Stimulated activated CD8-positive, alpha-beta memory T cell treated with anti-CD3 and anti-CD28 coated beads, Interleukin-2, amount 100 ng/mL, for 1 hour (primary cell): ENCODE data around the gene CPSF6.
"Not testable (repeated sequence)": the region's sequence is repeated elsewhere in the genome, so short reads cannot be mapped to it uniquely, and the experiment has no call there.

ENCODE experiments used
- DNase-seq, 2 donors: peaks; one replicate each; pipeline ENCODE4 v3.0.0-alpha.2; 2020; ENCODE audit warnings: low read depth in 2 of 2

The CPSF6 gene

DNA sequence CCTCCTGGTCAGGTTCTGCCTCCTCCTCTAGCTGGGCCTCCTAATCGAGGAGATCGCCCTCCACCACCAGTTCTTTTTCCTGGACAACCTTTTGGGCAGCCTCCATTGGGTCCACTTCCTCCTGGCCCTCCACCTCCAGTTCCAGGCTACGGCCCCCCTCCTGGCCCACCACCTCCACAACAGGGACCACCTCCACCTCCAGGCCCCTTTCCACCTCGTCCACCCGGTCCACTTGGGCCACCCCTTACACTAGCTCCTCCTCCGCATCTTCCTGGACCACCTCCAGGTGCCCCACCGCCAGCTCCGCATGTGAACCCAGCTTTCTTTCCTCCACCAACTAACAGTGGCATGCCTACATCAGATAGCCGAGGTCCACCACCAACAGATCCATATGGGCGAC lies 19.3 kb downstream of the CPSF6 start:
- no peak for DNase-seq

DNA sequence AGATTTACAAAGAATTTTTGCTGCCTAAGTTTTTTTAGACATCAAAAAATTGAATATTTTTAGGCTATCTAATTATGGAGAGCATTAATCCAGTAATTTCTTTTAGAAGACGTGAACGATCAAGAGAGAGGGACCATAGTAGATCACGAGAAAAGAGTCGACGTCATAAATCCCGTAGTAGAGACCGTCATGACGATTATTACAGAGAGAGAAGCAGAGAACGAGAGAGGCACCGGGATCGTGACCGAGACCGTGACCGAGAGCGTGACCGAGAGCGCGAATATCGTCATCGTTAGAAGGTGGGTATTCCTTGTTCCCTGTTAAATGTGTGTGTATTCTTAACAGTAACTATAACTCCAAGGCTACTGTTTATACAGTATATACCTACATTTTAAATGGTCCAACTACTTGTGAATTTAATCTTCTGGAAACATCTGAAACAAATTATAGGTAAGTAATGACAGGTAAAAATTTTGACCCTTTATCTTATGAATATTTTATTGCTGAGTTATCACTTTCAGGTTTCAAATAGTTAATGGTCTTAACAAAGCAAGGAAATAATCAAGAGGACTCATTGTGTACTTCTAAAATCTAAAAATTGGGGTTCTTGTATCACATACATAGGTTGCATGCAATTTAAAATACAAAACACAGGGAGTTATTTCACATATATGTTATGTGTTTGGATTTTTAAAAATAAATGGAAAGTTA lies 23.1 kb downstream of the CPSF6 start:
- DNase-seq = no peak

DNA sequence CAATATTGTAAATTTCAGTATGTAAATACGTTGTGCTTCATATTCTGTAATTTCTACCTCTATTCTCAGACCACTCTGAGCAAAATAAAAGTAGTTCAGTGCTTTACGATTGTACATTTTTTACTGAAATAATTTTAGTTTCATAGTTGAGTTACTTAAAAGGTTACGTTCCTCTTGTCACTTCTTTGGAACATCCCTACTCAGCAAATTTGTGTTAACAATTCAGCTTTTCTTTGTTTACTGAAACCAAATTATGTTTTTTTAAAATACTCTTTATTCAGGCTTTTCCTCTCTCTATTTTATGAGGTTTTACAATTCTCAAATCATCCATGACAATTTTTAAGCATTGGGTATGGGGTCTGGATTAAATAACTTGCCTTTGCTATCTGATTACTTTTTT lies 25.8 kb downstream of the CPSF6 start:
- DNase-seq = no peak

DNA sequence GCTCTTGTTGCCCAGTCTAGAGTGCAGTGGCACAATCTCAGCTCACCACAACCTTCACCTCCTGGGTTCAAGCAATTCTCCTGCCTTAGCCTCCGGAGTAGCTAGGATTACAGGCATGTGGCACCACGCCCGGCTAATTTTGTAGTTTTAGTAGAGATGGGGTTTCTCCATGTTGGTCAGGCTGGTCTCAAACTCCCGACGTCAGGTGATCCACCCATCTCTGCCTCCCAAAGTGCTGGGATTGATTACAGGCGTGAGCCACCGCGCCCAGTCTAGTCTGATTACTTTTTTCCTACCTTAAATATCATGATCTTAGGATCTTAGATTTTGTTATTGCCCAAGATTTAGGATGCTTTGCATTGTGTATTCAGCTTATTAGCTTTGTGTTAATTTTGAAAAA lies 26.3 kb downstream of the CPSF6 start:
- DNase-seq = not testable (repeated sequence)

DNA sequence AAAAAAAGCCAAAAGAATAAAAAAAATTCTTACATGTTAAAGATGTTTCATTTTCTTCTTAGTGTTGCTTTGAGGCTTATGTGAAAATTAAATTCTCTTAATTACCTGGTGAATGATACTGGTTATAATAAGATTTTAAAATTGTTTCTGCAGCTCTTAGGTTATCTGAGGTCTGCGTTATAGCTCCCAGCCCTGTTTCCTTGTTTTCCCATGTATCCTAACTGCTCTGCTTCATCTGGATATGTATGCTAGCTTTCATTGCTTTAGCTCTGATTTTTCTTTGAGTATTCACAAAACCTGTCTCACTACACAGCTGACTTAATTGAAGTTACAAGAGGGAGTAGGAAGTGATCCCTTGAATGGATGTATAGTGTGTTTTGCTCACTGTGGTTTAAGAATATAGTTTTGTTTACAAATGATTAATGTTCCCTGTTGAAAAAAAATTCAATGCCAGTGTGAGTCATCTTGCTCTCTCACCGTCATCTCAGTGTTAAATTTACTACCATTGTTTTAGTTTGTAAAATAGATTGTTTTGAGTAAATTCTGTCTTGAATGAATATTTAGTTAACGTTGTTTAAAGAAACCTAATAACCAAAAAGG lies 26.8 kb downstream of the CPSF6 start:
- DNase-seq = no peak

DNA sequence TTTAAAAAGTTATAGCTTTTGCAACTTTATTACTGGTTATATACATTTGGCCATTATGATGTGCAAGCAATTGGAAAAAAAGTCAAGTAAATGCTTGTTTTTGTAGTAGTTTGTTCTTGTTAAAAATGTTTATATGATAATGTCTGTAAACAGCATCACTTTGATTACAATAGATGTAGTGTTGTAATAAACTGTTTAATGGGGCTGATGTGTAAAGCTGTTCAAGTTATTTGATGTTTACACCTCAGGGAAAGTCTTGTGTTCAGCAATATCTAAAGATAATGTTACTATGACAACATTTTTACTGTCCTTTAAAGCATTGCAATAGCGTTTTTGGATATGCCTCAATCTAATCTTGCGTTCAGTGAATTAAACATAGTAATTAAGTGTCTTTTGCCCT lies 30.4 kb downstream of the CPSF6 start:
- DNase-seq = no peak

DNA sequence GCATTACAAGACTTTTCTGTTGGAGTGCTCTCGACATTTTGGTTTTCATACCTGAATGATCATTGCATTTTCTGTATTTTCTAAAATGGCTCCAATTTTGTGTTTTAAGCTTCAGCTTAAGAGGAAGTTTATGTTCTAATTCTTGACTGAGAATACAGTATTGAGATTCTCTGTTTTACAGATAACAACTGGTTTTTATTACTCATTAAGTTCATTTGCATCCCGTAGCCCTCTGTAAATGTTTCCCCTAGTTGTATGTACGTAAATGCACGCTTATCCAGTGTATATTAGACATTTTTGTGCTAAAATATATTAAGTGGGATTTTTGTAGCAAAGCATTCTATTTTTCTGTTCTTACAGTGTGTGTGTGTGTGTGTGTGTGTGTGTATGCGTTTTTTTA lies 33.1 kb downstream of the CPSF6 start:
- no peak for DNase-seq

DNA sequence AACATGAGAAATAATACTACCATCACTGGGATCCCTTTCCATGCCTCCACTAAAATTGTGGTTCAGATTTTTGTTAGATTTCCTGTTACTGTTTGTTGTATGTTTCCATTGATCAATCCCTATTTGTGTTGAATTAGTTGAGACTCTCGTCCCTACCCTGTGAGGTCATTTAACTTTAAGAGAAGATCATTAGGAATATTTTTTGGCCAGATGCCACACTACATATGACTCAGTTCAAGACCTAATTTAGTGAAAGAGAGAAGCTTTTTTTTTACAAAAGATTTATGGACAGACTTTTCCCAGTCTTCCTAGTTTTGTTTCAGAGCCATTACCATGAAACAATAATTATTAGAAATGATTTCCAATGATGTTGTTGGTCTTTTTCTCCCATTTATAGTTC lies 35.5 kb downstream of the CPSF6 start:
- no peak for DNase-seq

DNA sequence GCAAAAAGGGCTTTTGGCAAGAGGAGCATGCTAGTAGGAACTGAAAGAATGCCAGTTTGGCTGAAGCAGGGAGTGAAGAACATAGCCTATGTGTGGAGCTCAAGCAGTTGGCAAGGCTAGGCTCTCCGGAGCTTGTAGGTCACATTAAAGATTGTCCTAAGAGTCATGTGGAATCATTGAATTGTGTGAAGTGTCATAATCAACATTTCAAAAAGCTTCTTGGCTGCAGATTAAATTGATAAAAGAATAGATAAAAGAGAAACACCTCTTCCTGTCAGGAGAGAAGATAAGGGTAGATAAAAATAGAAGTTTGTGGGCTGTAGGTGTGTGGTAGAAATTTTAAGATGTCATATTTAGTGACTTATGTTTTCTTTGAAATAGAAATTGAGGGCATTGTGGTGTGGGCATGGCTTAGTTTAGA lies 36.1 kb downstream of the CPSF6 start:
- DNase-seq = no peak

DNA sequence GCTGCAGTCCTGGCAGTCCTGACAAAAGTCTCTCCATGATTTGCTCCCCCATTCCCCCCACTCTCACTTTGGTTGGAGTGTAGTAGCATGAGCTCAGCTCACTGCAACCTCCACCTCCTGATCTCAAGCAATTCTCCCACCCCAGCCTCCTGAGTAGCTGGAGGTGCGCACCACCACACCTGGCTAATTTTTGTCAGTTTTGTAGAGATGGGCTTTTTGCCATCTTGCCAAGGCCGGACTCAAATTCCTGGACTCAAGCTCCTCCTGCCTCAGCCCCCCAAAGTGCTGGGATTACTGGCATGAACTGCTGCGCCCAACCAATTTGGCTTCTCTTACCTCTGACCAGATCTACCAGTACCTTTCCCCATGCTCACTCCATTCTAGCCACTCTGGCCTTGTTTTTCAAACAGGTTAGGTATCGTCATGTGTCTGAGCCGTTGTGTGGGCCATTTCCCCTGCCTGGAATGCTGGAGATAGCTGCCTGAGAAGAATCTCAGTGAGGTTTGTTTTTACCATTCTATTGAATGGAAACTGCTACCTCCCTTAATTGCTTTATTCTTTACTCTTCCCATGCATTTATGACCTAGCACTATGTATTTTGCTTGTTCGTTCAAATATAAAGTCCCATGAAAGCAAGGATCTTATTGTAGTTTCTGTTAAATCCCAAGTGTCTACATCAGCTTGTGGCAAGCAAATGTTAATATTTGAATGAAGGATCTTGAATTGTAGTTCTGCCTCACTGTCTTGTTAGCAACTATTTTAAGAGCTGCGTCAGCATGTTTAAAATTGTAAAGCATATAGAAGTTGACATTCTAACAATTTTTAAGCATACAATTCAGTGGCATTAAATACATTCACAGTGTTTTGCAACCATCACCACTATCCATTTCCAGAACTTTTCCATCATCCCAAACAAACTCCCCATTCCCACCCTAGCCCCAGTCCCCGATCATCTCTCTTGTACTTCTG lies 39.7 kb downstream of the CPSF6 start:
- no peak for DNase-seq

DNA sequence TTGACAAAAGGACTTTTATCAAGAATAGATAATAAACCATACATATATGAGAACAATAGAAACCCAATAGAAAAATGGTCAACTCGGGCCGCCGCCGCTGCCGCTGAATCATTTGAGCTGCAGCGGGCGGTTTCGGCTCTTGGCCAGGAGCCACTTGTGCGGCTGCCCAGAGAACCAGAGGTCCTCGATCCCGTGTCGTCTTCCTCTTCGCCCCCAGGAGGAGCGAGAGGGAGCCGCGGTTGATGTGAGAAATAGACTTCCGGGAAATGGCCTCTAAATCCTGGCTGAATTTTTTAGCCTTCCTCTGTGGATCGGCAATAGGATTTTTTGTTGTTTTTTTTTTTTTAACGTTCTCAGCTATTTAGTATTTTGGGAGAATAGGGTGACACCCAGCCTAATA lies 44.8 kb downstream of the CPSF6 start:
- DNase-seq = no peak

DNA sequence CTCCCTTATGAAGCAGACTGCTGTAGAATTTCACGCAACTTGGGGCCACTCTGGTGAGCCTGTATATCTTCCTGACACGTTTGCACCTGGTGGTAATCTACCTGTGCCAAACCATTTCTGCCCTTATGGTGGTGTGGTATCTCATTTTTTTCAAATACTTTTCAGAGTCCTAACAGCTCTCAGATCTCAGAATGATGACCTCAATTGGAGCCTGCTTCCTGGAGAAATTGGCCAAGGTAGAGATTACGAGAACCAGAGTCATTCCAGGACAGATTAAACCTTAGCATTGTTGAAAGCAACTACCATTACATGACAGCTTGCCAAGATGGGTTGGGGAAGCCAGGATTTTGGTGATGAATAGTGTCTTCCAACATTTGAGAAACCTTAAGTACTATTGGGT lies 48.2 kb downstream of the CPSF6 start:
- DNase-seq = no peak

DNA sequence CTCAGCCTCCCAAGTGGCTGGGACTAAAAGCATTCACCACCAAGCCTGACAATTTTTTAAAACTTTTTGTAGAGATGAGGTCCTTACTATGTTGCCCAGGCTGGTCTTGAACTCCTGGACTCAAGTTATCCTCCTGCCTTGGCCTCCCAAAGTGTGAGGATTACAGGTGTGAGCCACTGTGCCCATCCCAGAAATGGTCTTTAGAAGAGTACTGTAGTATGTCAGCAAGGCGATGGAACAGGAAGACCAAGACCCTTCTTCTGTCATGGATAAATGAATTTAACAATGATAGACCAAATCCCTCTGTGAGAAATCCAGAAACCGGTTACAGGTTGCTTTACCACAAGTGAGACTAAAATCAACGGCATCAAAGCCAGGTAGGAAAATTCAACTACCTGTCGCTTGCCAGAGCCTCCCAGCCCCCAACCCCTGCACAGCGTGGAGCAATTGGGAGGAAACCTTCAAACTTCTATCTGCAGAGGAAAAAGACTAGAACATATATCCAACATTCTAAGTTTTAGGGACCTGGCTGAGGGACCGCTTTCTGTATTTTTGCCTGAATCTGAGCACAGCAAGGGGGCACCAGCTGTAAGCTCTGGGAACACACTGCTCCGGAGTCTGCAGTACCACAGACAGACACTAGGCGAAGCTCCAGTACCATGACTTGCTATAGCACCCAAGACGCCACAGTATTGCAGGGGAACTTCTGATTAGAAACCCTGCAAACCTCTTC lies 51.3 kb downstream of the CPSF6 start:
- peak; percentile 59 for DNase-seq

DNA sequence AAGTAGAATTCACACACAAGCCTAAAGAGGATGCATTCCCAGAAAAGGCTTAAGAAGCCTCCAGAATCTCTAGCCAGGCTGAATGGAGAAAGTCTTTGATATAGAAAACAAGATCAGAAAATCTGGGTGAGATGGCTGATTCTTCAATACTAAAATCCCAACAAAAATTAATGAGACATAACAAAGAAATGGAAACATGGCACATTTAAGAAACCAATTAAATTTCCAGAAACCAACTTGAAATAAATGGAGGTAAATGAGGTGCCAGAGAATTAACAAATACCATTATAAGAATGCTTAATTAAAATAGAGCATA lies 51.9 kb downstream of the CPSF6 start:
- DNase-seq = no peak

DNA sequence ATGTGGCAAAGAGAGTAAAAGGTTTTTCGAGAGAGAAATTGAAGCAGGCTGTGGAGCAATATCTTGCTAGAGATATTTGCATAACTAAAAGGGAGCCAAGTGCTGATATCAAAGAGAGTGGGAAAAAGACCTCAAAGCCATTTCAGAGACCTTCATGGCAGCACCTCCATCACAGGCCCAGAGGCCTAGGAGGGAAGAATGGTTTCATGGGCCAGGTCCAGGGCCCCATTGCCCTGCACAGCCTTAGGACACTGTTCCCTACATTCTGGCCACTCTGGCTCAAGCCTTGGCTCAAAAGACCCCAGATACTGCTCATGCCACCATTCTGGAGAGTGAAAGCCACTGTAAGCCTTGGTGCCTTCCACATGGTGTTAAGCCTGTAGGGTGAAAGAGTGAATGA lies 58.8 kb downstream of the CPSF6 start:
- no peak for DNase-seq

DNA sequence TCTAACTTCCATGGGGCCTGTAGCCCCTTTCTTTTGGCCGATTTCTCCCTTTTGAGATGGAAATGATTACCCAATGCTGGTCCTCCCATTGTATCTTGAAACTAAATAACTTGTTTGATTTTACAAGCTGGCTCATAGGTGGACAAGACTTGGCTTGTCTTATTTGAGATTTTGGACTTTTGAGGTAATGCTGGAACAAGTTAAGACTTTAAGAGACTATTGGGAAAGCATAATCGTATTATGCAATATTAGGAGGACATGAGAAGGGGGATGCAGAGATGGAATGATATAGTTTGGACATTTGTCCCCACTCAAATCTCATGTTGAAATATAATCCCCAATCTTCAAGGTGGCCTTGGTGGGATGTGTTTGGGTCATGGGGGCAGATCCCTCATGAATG lies 59.6 kb downstream of the CPSF6 start:
- no peak for DNase-seq

DNA sequence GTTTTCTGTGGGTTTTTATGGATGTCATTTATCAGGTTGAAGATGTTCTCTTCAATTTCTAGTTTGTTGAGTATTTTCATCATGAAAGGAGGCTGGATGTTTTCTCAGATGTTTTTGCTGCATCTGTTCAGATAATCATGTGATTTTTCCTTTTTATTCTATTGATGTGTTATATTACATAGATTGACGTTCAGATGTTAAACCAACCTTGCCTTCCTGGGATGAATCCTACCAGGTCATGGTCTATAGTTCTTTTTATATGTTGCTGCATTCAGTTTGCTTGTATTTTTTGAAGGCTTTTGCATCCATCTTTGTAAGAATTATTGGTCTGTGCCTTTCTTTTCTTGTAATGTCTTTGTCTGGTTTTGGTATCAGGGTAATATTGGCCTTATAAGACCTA lies 64.9 kb downstream of the CPSF6 start:
- DNase-seq = no peak

DNA sequence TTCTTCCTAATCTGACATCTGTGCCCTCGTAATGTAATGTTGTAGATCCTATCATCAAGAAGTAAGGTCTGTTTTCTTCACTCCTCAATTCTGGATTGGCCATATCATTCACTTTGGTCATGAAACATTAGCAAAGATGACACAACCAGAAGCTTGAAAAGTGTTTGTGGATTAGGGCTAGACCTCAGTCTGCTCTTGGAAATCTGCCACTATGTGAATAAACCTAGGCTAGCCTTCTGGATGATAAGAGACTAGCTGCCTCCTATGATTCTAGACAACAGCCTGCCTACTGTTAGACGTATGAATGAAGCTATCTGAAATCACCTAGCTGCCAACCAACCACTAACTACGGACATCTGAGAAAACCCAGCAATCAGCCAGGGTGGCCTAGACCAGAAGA lies 70.1 kb downstream of the CPSF6 start:
- no peak for DNase-seq

DNA sequence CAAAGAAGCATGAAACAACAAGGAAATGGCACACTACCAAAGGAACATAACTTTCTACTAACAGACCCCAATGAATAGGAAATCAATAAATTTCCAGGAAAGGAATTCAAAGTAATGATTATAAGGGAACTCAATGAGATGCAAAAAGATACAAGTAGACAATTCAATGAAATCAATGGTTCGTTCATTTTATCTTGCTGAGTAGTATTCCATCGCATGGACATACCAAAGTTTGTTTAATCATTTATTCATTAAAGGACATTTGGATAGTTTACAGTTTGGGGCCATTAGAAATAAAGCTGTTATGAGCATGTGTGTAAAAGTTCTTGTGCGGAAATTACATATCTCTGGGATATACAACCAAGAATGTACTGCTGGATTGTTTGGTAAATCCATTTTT lies 73.8 kb downstream of the CPSF6 start:
- no peak for DNase-seq

DNA sequence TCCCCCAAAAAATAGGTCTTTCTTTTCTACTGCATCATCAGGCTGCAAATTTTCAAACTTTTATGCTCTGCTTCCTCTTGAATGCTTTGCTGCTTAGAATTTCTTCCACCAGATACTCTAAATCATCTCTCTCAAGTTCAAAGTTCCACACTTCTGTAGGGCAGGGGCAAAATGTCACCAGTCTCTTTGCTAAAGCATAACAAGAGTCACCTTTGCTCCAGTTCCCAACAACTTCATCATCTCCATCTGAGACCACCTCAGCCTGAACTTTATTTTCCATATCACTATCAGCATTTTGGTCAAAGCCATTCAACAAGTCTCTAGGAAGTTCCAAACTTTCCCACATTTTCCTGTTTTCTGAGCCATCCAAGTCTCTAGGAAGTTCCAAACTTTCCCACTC lies 77.4 kb downstream of the CPSF6 start:
- not testable (repeated sequence) for DNase-seq

DNA sequence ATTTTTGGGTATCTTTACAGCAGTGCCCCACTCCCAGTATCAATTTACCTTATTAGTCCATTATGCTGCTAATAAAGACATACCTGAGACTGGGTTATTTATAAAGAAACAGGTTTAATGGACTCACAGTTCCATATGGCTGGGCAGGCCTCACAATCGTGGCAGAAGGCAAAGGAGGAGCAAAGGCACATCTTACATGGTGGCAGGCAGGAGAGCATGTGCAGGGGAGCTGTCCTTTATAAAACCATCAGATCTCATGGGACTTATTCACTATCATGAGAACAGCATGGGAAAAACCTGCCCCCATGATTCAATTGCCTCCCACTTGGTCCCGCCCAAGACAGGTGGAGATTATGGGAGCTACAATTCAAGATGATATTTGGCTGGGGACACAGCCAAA lies 77.9 kb downstream of the CPSF6 start:
- not testable (repeated sequence) for DNase-seq

DNA sequence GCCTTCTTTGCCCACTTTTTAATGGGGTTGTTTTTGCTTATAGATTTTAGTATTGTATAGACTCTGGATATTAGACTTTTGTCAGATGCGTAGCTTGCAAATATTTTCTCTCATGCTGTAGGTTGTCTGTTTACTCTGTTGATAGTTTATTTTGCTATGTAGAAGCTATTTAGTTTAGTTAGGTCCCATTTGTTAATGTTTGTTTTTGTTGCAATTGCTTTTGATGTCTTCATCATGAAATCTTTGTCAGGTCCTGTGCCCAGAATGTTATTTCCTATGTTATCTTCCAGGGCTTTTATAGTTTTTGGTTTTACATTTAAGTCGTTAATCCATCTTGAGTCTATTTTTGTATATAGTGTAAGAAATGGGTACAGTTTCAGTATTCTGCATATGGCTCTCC lies 78.9 kb downstream of the CPSF6 start:
- no peak for DNase-seq
